GM20431 (cell line): ENCODE data around the gene GPRASP2.
"Not testable (repeated sequence)": the region's sequence is repeated elsewhere in the genome, so short reads cannot be mapped to it uniquely, and the experiment has no call there.

Experiments
- in situ Hi-C: fragments of 300-500 bp; cut with MseI, MboI; formaldehyde crosslinking; loops from one replicate; pipeline ENCODE4 v1.15.0; 2020; ENCODE audit warnings: low sequenced_read_pairs; ENCODE audit not compliant: unreplicated experiment

GPRASP2 gene

GRCh38 chrX:102712216-102712966, at the start of gene GPRASP2:
Gene GPRASP2 (plus strand): TSS chrX:102712448. CDS start chrX:102714870, 2,422 bp downstream.
- in situ Hi-C loops, result no loop called here

- in situ Hi-C loops, result not testable (repeated sequence)
Measured at GRCh38 chrX:102663820-102664219, 48.4 kb upstream of the GPRASP2 start.

- in situ Hi-C loops, result not testable (repeated sequence)
Measured at GRCh38 chrX:102667034-102667433, 45.2 kb upstream of the GPRASP2 start.

- in situ Hi-C loops, result no loop called here
Measured at GRCh38 chrX:102669526-102669925, 42.7 kb upstream of the GPRASP2 start.

- in situ Hi-C loops, result no loop called here
Measured at GRCh38 chrX:102672856-102673255, 39.4 kb upstream of the GPRASP2 start.

GRCh38 chrX:102677479-102677878, 34.8 kb upstream of the GPRASP2 start:
- in situ Hi-C loops, result not testable (repeated sequence)

- in situ Hi-C loops, result no loop called here
Measured at GRCh38 chrX:102684772-102685520, 27.3 kb upstream of the GPRASP2 start.

GRCh38 chrX:102694749-102695148, 17.5 kb upstream of the GPRASP2 start:
- in situ Hi-C loops, result no loop called here

- in situ Hi-C loops, result no loop called here
Measured at GRCh38 chrX:102696306-102696705, 15.9 kb upstream of the GPRASP2 start.

- in situ Hi-C loops, result no loop called here
Measured at GRCh38 chrX:102697494-102697893, 14.8 kb upstream of the GPRASP2 start.

GRCh38 chrX:102708900-102709299, 3.3 kb upstream of the GPRASP2 start:
- in situ Hi-C loops, result no loop called here

GRCh38 chrX:102711872-102712215, 404 bp upstream of the GPRASP2 start:
- in situ Hi-C loops, result no loop called here

- in situ Hi-C loops, result no loop called here
Measured at GRCh38 chrX:102712981-102713625, 855 bp downstream of the GPRASP2 start.

GRCh38 chrX:102714994-102715393, 2.7 kb downstream of the GPRASP2 start:
- in situ Hi-C loops, result no loop called here

GRCh38 chrX:102715967-102716366, 3.7 kb downstream of the GPRASP2 start:
- in situ Hi-C loops, result no loop called here

GRCh38 chrX:102720237-102721168, 8.3 kb downstream of the GPRASP2 start, which contains the start of gene GPRASP3:
Gene GPRASP3 (plus strand): TSS chrX:102720743. CDS start chrX:102748996, 28,253 bp downstream.
- in situ Hi-C loops, result no loop called here

- in situ Hi-C loops, result not testable (repeated sequence)
Measured at GRCh38 chrX:102721169-102721506, 8.9 kb downstream of the GPRASP2 start.

- in situ Hi-C loops, result no loop called here
Measured at GRCh38 chrX:102723456-102723855, 11.2 kb downstream of the GPRASP2 start.

GRCh38 chrX:102727761-102728160, 15.5 kb downstream of the GPRASP2 start:
- in situ Hi-C loops, result no loop called here

- in situ Hi-C loops, result no loop called here
Measured at GRCh38 chrX:102728646-102729045, 16.4 kb downstream of the GPRASP2 start.
